Muscle of leg (tissue), 11 donors: ENCODE measurements around the gene STARD5. TPM values are rescaled to one million over a fixed set of nuclear protein-coding genes. Genes with fewer than 3 reads are reported as not detected.

Experiments used
- DNase-seq: peaks from one replicate; pipeline ENCODE4 v3.0.0; 2013
- H3K27ac ChIP-seq: one replicate; pipeline ENCODE4 v1.5.1; 2013; ENCODE audit warnings: mild to moderate bottlenecking, low read length, control low read depth
- H3K27me3 ChIP-seq: one replicate; pipeline ENCODE4 v1.6.1; 2013; ENCODE audit warnings: low read length; ENCODE audit not compliant: control insufficient read depth, insufficient read depth
- H3K36me3 ChIP-seq: one replicate; pipeline ENCODE4 v1.6.1; 2013; ENCODE audit warnings: low read length; ENCODE audit not compliant: control insufficient read depth, insufficient read depth
- H3K4me1 ChIP-seq: one replicate; pipeline ENCODE4 v1.6.1; 2013; ENCODE audit warnings: low read length; ENCODE audit not compliant: control insufficient read depth, insufficient read depth
- H3K4me3 ChIP-seq: one replicate; pipeline ENCODE4 v1.5.1; 2013; ENCODE audit warnings: low read length, control low read depth
- H3K9me3 ChIP-seq: replicated peaks from 2 replicates; pipeline ENCODE4 v1.6.1; 2013; ENCODE audit warnings: low read depth, low read length; ENCODE audit not compliant: control insufficient read depth
- WGBS: methylation state at CpG from one replicate; pipeline ENCODE4 v1.1.5; 2013; ENCODE audit warnings: missing lambda C conversion rate; ENCODE audit not compliant: insufficient coverage; 5-methylcytosine and 5-hydroxymethylcytosine counted together
- polyA plus RNA-seq, 8 donors: library from polyadenylated mRNA; unstranded; fragments of 120-200 nt; gene quantifications; one replicate each; pipeline versions ENCODE4 v1.2.1 to v1.2.3, GENCODE V29; 2013; ENCODE audit warnings: inconsistent platforms in 1 of 8, low replicate concordance in 1 of 8; ENCODE audit not compliant: insufficient read length in 8 of 8, insufficient read depth in 1 of 8
- total RNA-seq: library from RNA; stranded (reverse); fragments of 120-200 nt; gene quantifications from one replicate; pipeline ENCODE4 v1.2.4, GENCODE V29; 2013

STARD5 gene
- total and polyA plus RNA-seq, 9 donors, result 2.5 to 6.0 (median 4.3) TPM

DNA sequence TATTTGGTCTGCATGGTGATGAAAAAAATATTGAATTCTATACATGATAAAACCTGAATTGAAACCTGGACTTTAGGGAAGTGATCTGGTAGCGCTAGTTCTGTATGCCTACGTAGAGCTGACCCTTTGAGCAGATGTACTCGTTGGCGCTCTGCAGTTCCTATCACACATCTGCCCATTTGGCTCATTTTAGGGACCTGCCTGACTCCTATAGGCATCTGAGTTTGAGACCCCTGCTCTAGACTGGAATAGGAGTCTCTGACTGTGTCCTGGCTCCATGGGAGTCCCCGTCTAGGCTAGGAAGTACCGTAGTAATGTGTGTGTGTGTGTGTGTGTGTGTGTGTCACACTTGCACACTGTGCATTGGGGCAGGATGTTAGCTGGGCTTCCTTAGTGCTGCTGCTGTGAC is 21.2 kb downstream of the STARD5 start:
- Histone ChIP-seq H3K27ac (peak overlapping the region; percentile 21), H3K9me3 (no peaks in the 10 kb centered on the region), H3K36me3 (no peaks in the 10 kb centered on the region), H3K27me3 (no peaks in the 10 kb centered on the region), H3K4me1 (peaks cover 15% of the 10 kb centered on the region), H3K4me3 (no peak overlapping the region)
- peak; percentile 32 for DNase-seq
- WGBS, result 59% methylated on average over 5 of the region's 6 CpGs

DNA sequence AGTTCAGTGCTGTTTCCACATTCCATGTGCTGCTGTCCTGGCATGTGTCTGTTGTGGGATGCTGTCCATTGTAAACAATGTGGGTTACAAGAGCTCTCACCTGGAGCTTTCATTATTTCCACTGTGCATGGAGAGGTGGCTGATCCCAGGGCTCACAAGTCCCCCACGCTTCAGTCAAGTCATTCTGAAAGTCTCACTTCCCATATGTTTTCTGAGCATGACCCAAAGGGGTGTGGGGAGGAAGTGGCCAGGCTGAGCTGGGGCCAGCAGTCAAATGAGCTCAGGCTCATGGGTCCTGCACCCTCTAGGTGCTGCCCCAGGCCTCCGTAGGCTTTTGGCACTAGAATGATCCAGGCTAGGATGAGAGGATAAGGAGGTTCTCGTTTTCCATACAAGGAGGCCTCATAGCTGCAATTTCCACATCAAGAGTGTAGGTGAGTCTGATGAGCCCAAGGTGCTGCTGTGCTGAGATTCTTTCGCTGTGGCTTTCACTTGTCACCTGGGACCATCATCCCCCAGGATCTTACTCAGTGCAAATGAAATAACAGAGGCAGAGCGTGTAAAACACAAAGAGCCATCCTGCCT is 22.0 kb downstream of the STARD5 start:
- no peak overlapping the region for H3K4me3 ChIP-seq
- no CpG with 5 or more reads among the region's 5 CpGs for WGBS
- H3K36me3 ChIP-seq, result no peaks in the 10 kb centered on the region
- peak overlapping the region; percentile 51 for H3K27ac ChIP-seq
- H3K9me3 ChIP-seq, result no peaks in the 10 kb centered on the region
- peak; percentile 72 for DNase-seq
- peaks cover 15% of the 10 kb centered on the region for H3K4me1 ChIP-seq
- no peaks in the 10 kb centered on the region for H3K27me3 ChIP-seq

DNA sequence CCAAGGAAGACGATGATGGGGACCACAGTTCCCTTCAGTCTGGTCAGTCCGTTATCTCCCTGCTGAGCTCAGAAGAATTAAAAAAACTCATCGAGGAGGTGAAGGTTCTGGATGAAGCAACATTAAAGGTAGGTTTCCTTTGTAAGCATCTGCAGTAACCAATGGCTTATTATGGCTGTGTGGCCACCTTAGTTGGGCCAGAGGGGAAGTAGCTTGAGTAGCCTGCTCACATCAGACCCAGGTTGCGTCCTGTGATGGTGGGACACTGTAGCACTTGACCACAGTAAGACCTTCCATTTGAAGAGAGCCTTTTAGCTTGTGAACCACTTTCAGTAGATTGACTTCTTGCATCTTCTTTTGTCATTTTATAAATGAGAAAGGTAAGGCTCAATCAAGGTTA is 22.6 kb downstream of the STARD5 start:
- Histone ChIP-seq H3K9me3 (no peaks in the 10 kb centered on the region), H3K36me3 (no peaks in the 10 kb centered on the region), H3K4me3 (no peak overlapping the region), H3K4me1 (peaks cover 17% of the 10 kb centered on the region), H3K27me3 (no peaks in the 10 kb centered on the region), H3K27ac (no peak overlapping the region)
- DNase-seq, result no peak
- 95% methylated on average over 4 of the region's 4 CpGs for WGBS

DNA sequence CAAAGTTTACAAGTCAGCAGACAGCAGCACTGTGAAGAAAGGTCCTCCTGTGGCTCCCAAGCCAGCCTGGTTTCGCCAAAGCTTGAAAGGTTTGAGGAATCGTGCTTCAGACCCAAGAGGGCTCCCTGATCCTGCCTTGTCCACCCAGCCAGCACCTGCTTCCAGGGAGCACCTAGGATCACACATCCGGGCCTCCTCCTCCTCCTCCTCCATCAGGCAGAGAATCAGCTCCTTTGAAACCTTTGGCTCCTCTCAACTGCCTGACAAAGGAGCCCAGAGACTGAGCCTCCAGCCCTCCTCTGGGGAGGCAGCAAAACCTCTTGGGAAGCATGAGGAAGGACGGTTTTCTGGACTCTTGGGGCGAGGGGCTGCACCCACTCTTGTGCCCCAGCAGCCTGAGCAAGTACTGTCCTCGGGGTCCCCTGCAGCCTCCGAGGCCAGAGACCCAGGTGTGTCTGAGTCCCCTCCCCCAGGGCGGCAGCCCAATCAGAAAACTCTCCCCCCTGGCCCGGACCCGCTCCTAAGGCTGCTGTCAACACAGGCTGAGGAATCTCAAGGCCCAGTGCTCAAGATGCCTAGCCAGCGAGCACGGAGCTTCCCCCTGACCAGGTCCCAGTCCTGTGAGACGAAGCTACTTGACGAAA is 24.2 kb downstream of the STARD5 start:
- no peak for DNase-seq
- Histone ChIP-seq H3K4me3 (no peak overlapping the region), H3K36me3 (no peaks in the 10 kb centered on the region), H3K27ac (no peak overlapping the region), H3K27me3 (no peaks in the 10 kb centered on the region), H3K4me1 (peaks cover 26% of the 10 kb centered on the region), H3K9me3 (no peaks in the 10 kb centered on the region)
- WGBS, result 86% methylated on average over 12 of the region's 14 CpGs

DNA sequence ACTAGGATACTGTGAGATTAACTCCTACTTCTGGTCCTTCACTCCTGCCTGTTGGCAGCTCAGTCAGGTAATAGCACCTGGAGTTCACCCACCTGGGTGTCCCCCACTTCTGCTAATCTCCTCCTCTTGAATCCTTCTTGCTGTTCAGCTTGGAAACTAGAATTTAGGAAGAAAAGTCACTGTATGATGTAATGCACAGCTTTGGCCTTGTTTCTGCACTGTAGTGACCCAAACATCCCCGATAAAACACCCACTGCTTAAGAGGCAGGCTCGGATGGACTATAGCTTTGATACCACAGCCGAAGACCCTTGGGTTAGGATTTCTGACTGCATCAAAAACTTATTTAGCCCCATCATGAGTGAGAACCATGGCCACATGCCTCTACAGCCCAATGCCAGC is 24.8 kb downstream of the STARD5 start:
- 90% methylated on average over 2 of the region's 3 CpGs for WGBS
- Histone ChIP-seq H3K27ac (no peak overlapping the region), H3K4me3 (no peak overlapping the region), H3K9me3 (no peaks in the 10 kb centered on the region), H3K4me1 (peaks cover 28% of the 10 kb centered on the region), H3K27me3 (peaks cover 1% of the 10 kb centered on the region), H3K36me3 (no peaks in the 10 kb centered on the region)
- no peak for DNase-seq

DNA sequence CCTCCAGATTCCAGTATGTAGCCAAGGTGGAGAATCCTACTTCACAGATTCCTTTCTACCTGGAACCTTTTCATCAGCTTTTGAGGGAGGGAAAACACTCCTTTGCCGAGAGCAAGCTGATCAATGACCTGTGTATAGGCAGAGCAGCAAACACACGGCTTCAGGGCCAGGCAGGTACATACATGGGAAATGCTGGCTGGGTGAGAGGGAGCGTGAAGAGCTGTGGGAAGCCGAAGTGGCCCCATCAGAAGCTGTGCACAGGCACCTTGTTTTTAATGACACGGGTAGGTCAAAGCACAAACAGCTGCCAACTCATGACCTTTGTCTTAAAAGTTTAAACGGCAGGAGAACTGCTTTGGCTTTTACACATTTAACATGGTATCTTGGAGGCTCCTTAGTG is 25.3 kb downstream of the STARD5 start:
- WGBS, result 74% methylated on average over 6 of the region's 6 CpGs
- H3K27me3 ChIP-seq, result peaks cover 2% of the 10 kb centered on the region
- no peak overlapping the region for H3K4me3 ChIP-seq
- peaks cover 28% of the 10 kb centered on the region for H3K4me1 ChIP-seq
- H3K27ac ChIP-seq, result no peak overlapping the region
- H3K9me3 ChIP-seq, result no peaks in the 10 kb centered on the region
- DNase-seq, result no peak
- no peaks in the 10 kb centered on the region for H3K36me3 ChIP-seq

DNA sequence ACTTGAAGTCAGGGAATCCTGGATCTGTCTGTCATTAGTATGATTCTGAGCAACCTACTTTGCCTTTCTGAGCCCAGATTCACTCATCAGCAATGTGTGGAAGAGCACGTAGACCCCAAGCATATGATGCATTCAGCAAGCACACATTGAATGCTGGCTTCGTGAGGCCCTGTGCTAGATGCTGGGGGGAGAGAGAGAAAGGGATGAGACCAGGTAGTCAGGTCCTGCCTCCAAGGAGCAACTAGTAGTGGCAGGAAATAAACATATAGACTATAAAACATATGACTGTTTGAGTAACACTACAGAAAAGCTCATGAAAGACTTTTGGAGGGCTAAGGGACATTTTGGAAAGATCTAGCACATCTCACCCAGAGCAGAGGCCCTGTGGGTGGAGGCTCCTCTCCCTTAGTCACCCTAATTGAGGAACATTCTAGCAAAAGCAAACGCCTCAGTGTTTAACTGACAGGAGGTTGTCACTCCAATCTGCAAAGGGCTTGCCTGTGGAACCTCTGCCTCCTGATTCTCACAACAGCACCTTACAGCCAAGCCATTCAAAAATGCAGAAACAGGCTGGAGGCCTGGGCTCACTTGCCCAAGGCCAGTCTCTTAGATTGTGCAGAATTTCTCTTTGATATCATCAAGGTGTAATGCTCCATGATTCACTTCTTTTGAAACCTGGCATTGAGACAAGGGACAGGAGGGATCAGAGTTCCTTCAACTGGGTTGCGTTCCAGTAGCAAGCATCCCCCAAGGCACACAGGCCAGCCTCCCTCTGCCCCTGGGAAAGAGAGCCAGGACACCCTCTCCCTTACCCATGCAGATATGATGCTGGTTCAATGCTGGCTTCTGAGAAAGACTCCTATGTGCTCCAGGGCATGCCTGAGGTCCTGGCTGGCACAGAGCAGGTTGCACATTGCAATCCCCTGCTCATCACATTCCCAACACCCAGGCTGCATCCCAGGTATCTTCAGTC is 26.1 kb downstream of the STARD5 start:
- Histone ChIP-seq H3K9me3 (no peaks in the 10 kb centered on the region), H3K36me3 (no peaks in the 10 kb centered on the region), H3K4me3 (peak overlapping the region; percentile 31), H3K4me1 (peaks cover 25% of the 10 kb centered on the region), H3K27ac (no peak overlapping the region), H3K27me3 (peaks cover 2% of the 10 kb centered on the region)
- 65% methylated on average over 3 of the region's 4 CpGs for WGBS
- DNase-seq, result no peak

DNA sequence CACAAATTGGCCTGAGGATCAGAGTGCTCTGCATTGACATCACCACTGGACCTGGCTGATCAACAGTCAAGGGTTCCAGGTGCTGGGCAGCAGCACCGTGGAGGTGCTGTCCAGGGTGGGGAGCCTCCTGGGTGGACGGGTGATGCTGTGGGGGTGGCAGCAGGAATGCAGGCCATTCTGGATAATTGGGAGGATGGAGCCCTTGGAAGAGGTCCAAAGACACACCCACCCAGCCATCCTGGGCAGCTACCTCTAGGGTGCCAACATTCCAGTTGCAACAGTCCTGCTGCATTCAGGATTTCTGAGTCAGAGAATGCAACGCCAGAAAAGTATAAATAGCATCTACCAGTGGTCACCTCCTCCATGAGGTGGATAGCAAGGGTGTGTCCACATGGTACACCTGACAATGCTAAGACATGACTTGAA is 26.8 kb downstream of the STARD5 start:
- WGBS, result 29% methylated on average over 1 of the region's 3 CpGs
- H3K36me3 ChIP-seq, result no peaks in the 10 kb centered on the region
- H3K9me3 ChIP-seq, result no peaks in the 10 kb centered on the region
- H3K4me3 ChIP-seq, result peak overlapping the region; percentile 31
- H3K27ac ChIP-seq, result peak overlapping the region; percentile 52
- peaks cover 2% of the 10 kb centered on the region for H3K27me3 ChIP-seq
- DNase-seq, result no peak
- peaks cover 23% of the 10 kb centered on the region for H3K4me1 ChIP-seq

DNA sequence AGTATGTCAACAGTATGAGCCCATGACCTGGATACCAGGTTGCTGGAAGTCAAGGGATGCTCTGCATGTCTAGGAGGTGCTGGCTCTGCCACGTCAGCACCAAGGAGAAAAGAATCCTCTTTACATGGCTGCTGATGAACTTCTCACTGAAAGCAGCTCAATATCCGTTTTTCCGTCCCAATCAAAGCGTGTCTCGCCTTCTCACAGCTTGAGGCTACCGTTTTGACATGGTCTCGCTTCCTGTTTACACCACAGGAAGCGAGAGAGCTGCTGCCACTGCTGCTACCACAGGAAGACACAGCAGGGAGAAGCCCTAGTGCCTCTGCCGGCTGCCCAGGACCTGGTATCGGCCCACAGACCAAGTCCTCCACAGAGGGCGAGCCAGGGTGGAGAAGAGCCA is 27.3 kb downstream of the STARD5 start:
- Histone ChIP-seq H3K9me3 (no peaks in the 10 kb centered on the region), H3K4me3 (peak overlapping the region; percentile 31), H3K27me3 (peaks cover 2% of the 10 kb centered on the region), H3K36me3 (no peaks in the 10 kb centered on the region), H3K27ac (peak overlapping the region; percentile 74), H3K4me1 (peaks cover 23% of the 10 kb centered on the region)
- WGBS, result 73% methylated on average over 11 of the region's 11 CpGs
- peak; percentile 79 for DNase-seq

DNA sequence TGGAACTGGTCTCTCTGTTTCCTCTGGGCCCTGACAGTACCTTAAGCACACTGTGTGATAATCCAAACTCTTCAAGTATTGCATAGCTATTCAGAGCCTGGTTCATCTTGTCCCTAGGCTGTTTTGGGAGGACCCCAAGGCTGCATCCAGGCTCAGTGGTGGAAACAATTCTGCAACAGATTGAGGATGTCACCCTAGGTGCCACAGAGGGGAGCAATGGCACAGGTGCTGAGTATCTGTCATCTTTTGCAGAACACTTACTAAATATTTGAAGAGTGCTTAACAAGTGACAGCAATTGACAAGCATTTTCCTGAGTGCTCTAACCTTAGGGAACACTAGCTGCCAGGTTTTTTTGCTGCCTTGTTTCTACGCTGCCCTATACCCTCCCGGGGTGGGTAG is 27.8 kb downstream of the STARD5 start:
- Histone ChIP-seq H3K4me1 (peaks cover 23% of the 10 kb centered on the region), H3K9me3 (no peaks in the 10 kb centered on the region), H3K4me3 (no peak overlapping the region), H3K27me3 (peaks cover 2% of the 10 kb centered on the region), H3K36me3 (no peaks in the 10 kb centered on the region), H3K27ac (peak overlapping the region; percentile 74)
- no peak for DNase-seq
- no CpG with 5 or more reads among the region's 2 CpGs for WGBS
